HAP-1 (cell line): ENCODE data around the gene RTRAF.

Experiments used
- DNase-seq, 2 experiments: peaks; one replicate each; pipeline ENCODE4 v3.0.0-alpha.2; 2016 to 2020; ENCODE audit warnings: low spot score in 2 of 2
- H3K27me3 ChIP-seq: fragments of 250-450 bp; sonication (Bioruptor Pico); 2 replicates; pipeline ENCODE4 v1.5.1; 2020; ENCODE audit warnings: low read depth, mild to moderate bottlenecking, moderate library complexity
- H3K36me3 ChIP-seq: fragments of 250-450 bp; sonication (Bioruptor Pico); replicated peaks from 2 replicates; pipeline ENCODE4 v1.5.1; 2020; ENCODE audit warnings: mild to moderate bottlenecking
- H3K4me1 ChIP-seq: fragments of 250-450 bp; sonication (Bioruptor Pico); 2 replicates; pipeline ENCODE4 v1.5.1; 2020; ENCODE audit warnings: mild to moderate bottlenecking
- H3K4me3 ChIP-seq: fragments of 250-450 bp; sonication (Bioruptor Pico); 2 replicates; pipeline ENCODE4 v1.5.1; 2020; ENCODE audit warnings: mild to moderate bottlenecking, moderate library complexity
- H3K9me3 ChIP-seq: fragments of 250-450 bp; sonication (Bioruptor Pico); 2 replicates; pipeline ENCODE4 v1.5.1; 2020; ENCODE audit warnings: mild to moderate bottlenecking, moderate library complexity
- in situ Hi-C: fragments of 300-500 bp; cut with MboI; formaldehyde crosslinking; loops from 3 replicates; pipeline ENCODE4 v1.14.3; 2020; ENCODE audit warnings: low sequenced_read_pairs, inconsistent platforms, mixed read lengths

The RTRAF gene

DNA sequence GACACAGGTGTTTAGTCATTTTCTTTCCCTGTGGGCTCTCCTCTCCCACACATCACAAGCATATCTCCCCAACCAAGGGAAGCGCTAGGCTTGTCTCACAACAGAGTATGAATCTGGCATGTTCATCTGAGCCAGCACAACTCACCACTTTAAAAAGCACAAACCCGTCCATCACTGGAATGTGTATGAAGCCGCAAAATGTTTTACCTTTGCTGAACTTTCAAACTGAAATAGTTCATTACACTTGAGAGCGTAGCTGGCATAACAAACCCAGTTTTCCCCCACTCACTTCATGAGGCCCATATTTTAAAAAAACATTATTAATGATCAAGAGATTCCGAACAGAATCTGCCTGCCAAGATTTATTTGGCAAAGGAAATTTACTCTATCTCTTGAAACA, 63.7 kb downstream of the RTRAF start:
- no peaks in the 10 kb centered on the region for H3K4me1 ChIP-seq

DNA sequence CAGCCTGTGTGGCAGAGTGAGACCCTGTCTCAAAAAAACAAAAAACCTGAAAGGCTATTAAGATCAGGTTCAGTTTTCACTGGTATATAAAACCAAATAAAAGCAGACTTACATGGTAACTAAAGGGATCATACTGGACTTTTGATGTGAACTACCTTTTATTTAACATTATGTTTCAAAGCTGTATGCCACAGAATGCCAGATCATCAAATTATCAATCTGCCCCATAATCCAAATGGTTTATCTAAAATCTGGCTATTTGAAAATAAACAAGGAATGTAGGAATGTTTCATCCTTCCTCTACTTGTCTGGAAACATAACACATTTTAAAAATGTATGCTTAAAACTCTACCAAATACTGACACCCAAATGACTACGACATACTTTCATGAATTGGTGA, 65.3 kb downstream of the RTRAF start:
- Histone ChIP-seq H3K9me3 (no peaks in the 10 kb centered on the region), H3K27me3 (no peaks in the 10 kb centered on the region), H3K36me3 (peaks cover 7% of the 10 kb centered on the region; the same call in 1 of the 2 replicates), H3K4me3 (no peak overlapping the region), H3K4me1 (no peaks in the 10 kb centered on the region)
- DNase-seq, result no peak
- in situ Hi-C loops, result no loop called here

More for the DNA sequence above, 63.7 kb downstream of the RTRAF start:
- Histone ChIP-seq H3K36me3 (peaks cover 5% of the 10 kb centered on the region; the same call in 1 of the 2 replicates), H3K27me3 (no peaks in the 10 kb centered on the region), H3K4me3 (no peak overlapping the region), H3K9me3 (no peaks in the 10 kb centered on the region)
- no peak for DNase-seq
- in situ Hi-C loops, result no loop called here

DNA sequence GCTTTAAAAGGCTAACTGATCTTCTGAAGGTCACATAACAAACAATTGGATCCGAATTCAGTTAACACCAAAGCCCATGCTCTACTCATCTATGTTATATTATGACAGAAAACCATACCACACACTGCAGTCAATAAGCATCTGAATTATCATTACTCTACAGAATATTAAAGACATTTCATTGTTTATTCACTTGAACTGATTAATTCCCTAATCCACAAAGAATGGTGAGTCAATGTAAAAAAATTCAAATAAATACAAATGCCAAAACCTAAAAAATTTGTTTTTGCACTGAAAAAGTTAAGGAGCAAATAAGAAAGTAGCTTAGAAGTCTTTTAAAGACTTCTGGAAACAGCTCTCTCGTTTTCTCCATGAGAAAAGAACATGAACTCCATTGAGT, 65.8 kb downstream of the RTRAF start:
- Histone ChIP-seq H3K27me3 (no peaks in the 10 kb centered on the region), H3K36me3 (peaks cover 8% of the 10 kb centered on the region; the same call in 1 of the 2 replicates), H3K4me1 (no peaks in the 10 kb centered on the region), H3K4me3 (no peak overlapping the region), H3K9me3 (no peaks in the 10 kb centered on the region)
- in situ Hi-C loops, result no loop called here
- DNase-seq, result no peak

DNA sequence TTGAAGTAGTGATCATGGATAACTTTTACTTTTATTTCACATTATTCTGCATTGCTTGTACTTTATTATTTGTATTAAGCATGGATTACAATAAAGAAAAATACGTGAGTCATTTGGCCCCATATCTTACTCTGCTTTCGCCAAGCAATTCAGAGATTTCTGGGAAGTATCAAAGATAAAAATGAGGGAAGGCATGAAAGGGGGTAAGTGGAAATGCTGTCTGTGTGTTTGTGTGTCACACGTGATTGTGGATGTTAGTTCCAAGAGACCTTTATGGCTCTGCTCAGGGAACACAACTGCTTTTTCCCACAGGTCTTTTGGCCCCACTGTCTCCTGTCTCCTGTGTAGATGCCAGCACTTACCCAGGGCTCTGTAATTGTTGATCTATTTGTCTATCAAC, 69.0 kb downstream of the RTRAF start:
- no peaks in the 10 kb centered on the region for H3K27me3 ChIP-seq

DNA sequence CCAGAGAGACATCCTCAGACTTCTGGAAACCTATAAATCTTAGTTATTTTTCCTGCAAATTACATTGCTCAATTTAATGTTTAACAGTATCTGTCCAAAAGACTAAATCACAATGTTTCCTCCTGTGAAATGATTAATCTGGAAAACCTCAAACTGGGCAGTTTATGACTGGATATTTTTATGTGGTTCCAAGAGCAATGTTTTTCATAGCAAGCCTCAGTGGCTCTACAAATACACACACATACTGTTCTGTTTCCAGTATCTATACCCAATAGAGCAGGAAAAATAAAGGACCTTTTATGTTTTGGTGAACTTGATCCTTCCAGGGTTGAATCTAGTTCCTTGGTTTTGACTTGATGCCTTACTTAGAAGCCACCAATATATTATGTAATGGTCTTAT, 70.3 kb downstream of the RTRAF start:
- no peak for DNase-seq
- H3K27me3 ChIP-seq, result no peaks in the 10 kb centered on the region
- 0 out of 2 replicates have a peak, but pooled peaks cover 3% of the 10 kb centered on the region for H3K36me3 ChIP-seq
- in situ Hi-C loops, result no loop called here
- no peak overlapping the region for H3K4me3 ChIP-seq
- no peaks in the 10 kb centered on the region for H3K9me3 ChIP-seq
- peaks cover 11% of the 10 kb centered on the region for H3K4me1 ChIP-seq

More for the DNA sequence above, 69.0 kb downstream of the RTRAF start:
- Histone ChIP-seq H3K4me3 (no peak overlapping the region), H3K9me3 (no peaks in the 10 kb centered on the region), H3K36me3 (peaks cover 7% of the 10 kb centered on the region; the same call in 1 of the 2 replicates), H3K4me1 (peaks cover 11% of the 10 kb centered on the region)
- DNase-seq, result no peak
- in situ Hi-C loops, result no loop called here

DNA sequence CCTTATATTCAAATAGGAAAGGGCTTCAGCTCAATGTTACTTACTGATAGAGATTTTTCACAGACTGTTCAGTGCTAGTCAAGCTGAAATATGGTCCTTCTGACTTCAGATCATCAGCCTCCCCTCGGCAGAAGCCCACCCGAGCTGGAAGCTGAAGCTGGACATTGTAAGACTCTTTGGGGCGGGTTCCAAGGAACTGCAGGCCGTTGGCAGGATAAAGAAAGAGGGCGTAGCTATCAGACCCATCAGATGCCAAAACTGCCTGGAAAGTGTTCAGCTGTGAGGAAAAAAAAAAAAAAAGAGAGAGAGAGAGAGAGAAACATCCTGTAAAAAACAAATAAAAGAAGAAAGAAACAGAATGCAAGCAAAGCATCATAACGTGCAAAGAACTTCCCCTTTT, 70.7 kb downstream of the RTRAF start:
- no peak for DNase-seq
- Histone ChIP-seq H3K4me3 (no peak overlapping the region), H3K4me1 (peaks cover 11% of the 10 kb centered on the region), H3K36me3 (0 out of 2 replicates have a peak, but pooled peaks cover 3% of the 10 kb centered on the region), H3K9me3 (no peaks in the 10 kb centered on the region), H3K27me3 (no peaks in the 10 kb centered on the region)
- in situ Hi-C loops, result no loop called here
